Neural progenitor cell (in vitro differentiated cells): ENCODE measurements around the gene AURKAIP1.

Experiments
- CTCF ChIP-seq: fragments of 200-600 bp; sonication (generic); IDR thresholded peaks from 2 replicates; pipeline ENCODE4 v1.5.1; 2017; ENCODE audit warnings: antibody characterized with exemption, mild to moderate bottlenecking
- EZH2 ChIP-seq: fragments of 200-600 bp; sonication (generic); IDR thresholded peaks from 2 replicates; pipeline ENCODE4 v1.6.1; 2017; ENCODE audit warnings: antibody characterized with exemption, mild to moderate bottlenecking, moderate library complexity
- EZH2phosphoT487 ChIP-seq: fragments of 200-600 bp; sonication (generic); IDR thresholded peaks from 2 replicates; pipeline ENCODE4 v1.6.1; 2017; ENCODE audit warnings: antibody characterized with exemption

- TF ChIP-seq CTCF (no peak), EZH2phosphoT487 (no peak), EZH2 (no peak)
Measured at GRCh38 chr1:1343811-1344421, 31.1 kb downstream of the AURKAIP1 start.
